ENCODE data around the gene CLMP. TPM values are rescaled to one million over a fixed set of nuclear protein-coding genes. Genes with fewer than 3 reads are reported as not detected.

The CLMP gene
- polyA plus RNA-seq, 2 of the 4 experiments (the other 2 are of a cell fraction), result 15.7 to 17.1 TPM

DNA sequence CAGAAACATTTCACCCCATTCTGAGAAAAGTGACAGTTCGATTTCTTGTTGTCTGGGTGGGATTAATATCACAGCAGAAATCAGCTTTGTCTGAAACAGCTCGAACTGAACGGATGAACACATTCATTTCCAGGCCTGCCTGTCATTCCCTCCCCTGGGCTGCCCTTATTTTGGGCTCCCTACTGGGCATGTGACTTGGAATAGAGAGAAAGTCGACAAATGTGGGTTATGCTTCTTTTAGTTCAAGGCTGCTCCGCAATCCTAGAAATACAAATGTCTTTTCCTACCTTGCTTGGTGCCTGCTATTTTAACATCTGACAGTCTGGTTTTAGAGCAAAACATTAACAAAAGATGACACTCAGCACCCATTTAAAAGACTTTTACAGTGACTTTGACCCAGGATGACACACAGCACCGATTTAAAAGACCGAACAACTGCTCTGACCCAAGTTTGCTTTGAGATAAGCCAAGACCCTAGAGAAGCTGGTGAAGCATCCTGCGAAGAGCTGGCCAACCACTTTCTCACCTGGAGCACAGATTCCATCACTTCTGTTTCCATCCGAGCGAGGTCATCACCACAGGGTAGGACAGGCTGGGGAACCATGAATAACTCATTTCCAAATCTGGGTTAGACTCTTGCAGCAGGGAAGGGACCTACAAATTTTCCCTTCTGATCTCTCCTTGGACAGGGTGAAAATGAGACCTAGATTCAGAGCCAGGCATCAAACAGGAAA is 13.1 kb downstream of the CLMP start (continued):
- TF ChIP-seq, protein P1, sequence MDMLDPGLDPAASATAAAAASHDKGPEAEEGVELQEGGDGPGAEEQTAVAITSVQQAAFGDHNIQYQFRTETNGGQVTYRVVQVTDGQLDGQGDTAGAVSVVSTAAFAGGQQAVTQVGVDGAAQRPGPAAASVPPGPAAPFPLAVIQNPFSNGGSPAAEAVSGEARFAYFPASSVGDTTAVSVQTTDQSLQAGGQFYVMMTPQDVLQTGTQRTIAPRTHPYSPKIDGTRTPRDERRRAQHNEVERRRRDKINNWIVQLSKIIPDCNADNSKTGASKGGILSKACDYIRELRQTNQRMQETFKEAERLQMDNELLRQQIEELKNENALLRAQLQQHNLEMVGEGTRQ (IDR thresholded peaks at IDR 0.05), result no peak
- TF ChIP-seq, protein P2, sequence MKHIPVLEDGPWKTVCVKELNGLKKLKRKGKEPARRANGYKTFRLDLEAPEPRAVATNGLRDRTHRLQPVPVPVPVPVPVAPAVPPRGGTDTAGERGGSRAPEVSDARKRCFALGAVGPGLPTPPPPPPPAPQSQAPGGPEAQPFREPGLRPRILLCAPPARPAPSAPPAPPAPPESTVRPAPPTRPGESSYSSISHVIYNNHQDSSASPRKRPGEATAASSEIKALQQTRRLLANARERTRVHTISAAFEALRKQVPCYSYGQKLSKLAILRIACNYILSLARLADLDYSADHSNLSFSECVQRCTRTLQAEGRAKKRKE (CRISPR knock-in tag; IDR thresholded peaks at IDR 0.05; ENCODE audit: low read depth), result no peak
- TF ChIP-seq ZFP36 (IDR thresholded peaks at IDR 0.05; ENCODE audit: borderline replicate concordance, partially characterized antibody) (no peak), RNF2 (IDR thresholded peaks at IDR 0.05; ENCODE audit: borderline replicate concordance, low read depth) (no peak), JUN (IDR thresholded peaks at IDR 0.05) (no peak), ZC3H11A (IDR thresholded peaks at IDR 0.05) (no peak)
- TF ChIP-seq, protein P3, sequence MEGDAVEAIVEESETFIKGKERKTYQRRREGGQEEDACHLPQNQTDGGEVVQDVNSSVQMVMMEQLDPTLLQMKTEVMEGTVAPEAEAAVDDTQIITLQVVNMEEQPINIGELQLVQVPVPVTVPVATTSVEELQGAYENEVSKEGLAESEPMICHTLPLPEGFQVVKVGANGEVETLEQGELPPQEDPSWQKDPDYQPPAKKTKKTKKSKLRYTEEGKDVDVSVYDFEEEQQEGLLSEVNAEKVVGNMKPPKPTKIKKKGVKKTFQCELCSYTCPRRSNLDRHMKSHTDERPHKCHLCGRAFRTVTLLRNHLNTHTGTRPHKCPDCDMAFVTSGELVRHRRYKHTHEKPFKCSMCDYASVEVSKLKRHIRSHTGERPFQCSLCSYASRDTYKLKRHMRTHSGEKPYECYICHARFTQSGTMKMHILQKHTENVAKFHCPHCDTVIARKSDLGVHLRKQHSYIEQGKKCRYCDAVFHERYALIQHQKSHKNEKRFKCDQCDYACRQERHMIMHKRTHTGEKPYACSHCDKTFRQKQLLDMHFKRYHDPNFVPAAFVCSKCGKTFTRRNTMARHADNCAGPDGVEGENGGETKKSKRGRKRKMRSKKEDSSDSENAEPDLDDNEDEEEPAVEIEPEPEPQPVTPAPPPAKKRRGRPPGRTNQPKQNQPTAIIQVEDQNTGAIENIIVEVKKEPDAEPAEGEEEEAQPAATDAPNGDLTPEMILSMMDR (IDR thresholded peaks at IDR 0.05), result no peak

DNA sequence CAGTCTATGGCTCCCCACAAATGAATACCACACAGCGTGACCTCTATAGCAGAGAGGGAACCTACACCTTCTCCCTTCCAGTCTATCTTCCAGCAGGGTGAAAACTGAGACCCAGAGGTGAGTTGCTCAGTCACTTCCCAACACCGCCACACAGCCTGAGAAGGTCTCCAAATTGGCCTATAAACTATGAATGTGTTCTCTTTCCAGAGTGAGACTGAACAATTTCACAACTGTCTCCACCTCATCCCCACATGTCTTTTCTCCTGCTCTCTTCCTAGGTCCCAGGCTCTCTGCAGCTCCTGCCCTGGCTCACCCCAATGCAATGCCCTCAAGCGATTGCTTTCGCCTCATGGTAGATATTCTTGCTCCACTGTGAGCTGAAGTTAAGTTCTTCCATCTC is 14.0 kb downstream of the CLMP start:
- TF ChIP-seq GATA3 (IDR thresholded peaks at IDR 0.05; ENCODE audit: borderline replicate concordance), result no peak
- no peak for TF ChIP-seq RNF2 (IDR thresholded peaks at IDR 0.05; ENCODE audit: borderline replicate concordance, low read depth)
- TF ChIP-seq FOXS1 (CRISPR knock-in tag; IDR thresholded peaks at IDR 0.05), result no peak
- no peak for TF ChIP-seq NPAS2 (CRISPR knock-in tag; IDR thresholded peaks at IDR 0.05; ENCODE audit: borderline replicate concordance)
- no peak for TF ChIP-seq JUN (IDR thresholded peaks at IDR 0.05)
- no peak for TF ChIP-seq MAZ (IDR thresholded peaks at IDR 0.05; ENCODE audit: borderline replicate concordance, low read depth, low read length)
- TF ChIP-seq RAD21 (conservative IDR thresholded peaks at IDR 0.05 in 1 of 2, IDR thresholded peaks at IDR 0.05 in 1 of 2), result no peak
- TF ChIP-seq, protein P4, sequence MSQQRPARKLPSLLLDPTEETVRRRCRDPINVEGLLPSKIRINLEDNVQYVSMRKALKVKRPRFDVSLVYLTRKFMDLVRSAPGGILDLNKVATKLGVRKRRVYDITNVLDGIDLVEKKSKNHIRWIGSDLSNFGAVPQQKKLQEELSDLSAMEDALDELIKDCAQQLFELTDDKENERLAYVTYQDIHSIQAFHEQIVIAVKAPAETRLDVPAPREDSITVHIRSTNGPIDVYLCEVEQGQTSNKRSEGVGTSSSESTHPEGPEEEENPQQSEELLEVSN (IDR thresholded peaks at IDR 0.05; ENCODE audit: borderline replicate concordance, low read depth), result no peak
- TF ChIP-seq CEBPB (IDR thresholded peaks at IDR 0.05), result no peak
- TF ChIP-seq, protein P5, sequence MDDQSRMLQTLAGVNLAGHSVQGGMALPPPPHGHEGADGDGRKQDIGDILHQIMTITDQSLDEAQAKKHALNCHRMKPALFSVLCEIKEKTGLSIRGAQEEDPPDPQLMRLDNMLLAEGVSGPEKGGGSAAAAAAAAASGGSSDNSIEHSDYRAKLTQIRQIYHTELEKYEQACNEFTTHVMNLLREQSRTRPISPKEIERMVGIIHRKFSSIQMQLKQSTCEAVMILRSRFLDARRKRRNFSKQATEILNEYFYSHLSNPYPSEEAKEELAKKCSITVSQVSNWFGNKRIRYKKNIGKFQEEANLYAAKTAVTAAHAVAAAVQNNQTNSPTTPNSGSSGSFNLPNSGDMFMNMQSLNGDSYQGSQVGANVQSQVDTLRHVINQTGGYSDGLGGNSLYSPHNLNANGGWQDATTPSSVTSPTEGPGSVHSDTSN (IDR thresholded peaks at IDR 0.05), result no peak
- TF ChIP-seq POLR2AphosphoS2 (conservative IDR thresholded peaks at IDR 0.05; ENCODE audit: low read length), result no peak
- no peak for TF ChIP-seq CBX8 (IDR thresholded peaks at IDR 0.05)
- TF ChIP-seq KDM1A (IDR thresholded peaks at IDR 0.05; ENCODE audit: low read depth), result no peak
- ChIA-PET CTCF (interaction anchor here (0.6 to 1.8 kb wide), 3 partner anchors 10 to 66 kb away, joined by 4 to 5 read pairs (median 4); no protein-coding TSS in a partner anchor), POLR2A (no interaction called here)
- Histone ChIP-seq H3K27ac (peak overlapping the region in 1 of 2 experiments; percentile 84; a peak in 4 of 6 replicates), H3K9me3 (no peaks in the 10 kb centered on the region), H3K4me3 (no peak overlapping the region), H3K4me2 (no peak overlapping the region), H3K4me1 (peaks cover 55% of the 10 kb centered on the region)
- FAIRE-seq, result no peak
- 97% methylated on average over 4 of the region's 4 CpGs for WGBS (ENCODE audit: missing lambda C conversion rate)
- ATAC-seq, result no peak
- no peak for DNase-seq (ENCODE audit: low read depth in 1 of 2, low spot score in 1 of 2)
